ENCODE results near the gene FAM3A. TPM values are rescaled to one million over a fixed set of nuclear protein-coding genes. Genes with fewer than 3 reads are reported as not detected.
A peak's percentile ranks its signal among the peaks of the same experiment; 100 is the strongest.

The FAM3A gene
- total RNA-seq, 1 experiment from 2014 or later, result 60.3 TPM

- no peaks in the 10 kb centered on the region for H3K27me3 ChIP-seq (ENCODE audit: insufficient read depth, low read depth)
- no peaks in the 10 kb centered on the region for H3K9me2 ChIP-seq (ENCODE audit: insufficient read depth)
- H3K4me3 ChIP-seq, result no peak overlapping the region
- H3K4me2 ChIP-seq, result no peak overlapping the region
- DNase-seq, result peak; percentile 52 to 69
- H4K20me1 ChIP-seq (ENCODE audit: insufficient read depth), result peaks cover under 1% of the 10 kb centered on the region; the same call in 1 of the 2 replicates
- ChIA-PET CTCF (no interaction called here), POLR2A (ENCODE audit: unreplicated experiment) (interaction anchor here (0.6 kb wide), 1 partner anchor 12 kb away, joined by 4 read pairs; no protein-coding TSS in a partner anchor)
- intact Hi-C loops (cut with micrococcal nuclease; ENCODE audit: unreplicated experiment), result no loop called here
- H3K4me1 ChIP-seq (replicated peaks; ENCODE audit: insufficient read depth), result peaks cover 25% of the 10 kb centered on the region
- peaks cover 63% of the 10 kb centered on the region for H3F3A ChIP-seq (ENCODE audit: insufficient read depth, low read depth)
- H3K36me3 ChIP-seq (ENCODE audit: low read depth), result 0 out of 2 replicates have a peak, but pooled peaks cover 4% of the 10 kb centered on the region
- 0 out of 2 replicates have a peak, but pooled peaks cover 2% of the 10 kb centered on the region for H3K79me2 ChIP-seq (ENCODE audit: low read depth)
- no peaks in the 10 kb centered on the region for H3K9me3 ChIP-seq (ENCODE audit: insufficient read depth, low read depth)
- no peak for TF ChIP-seq CTCF (conservative IDR thresholded peaks at IDR 0.05)
- TF ChIP-seq EZH2 (IDR thresholded peaks at IDR 0.05; ENCODE audit: low read depth), result no peak
- peak overlapping the region; percentile 46 for H3K27ac ChIP-seq
- no TSS peak for BruUV-seq (replicated peaks)
- H2AFZ ChIP-seq, result no peak overlapping the region
Observed at GRCh38 chrX:154529206-154529612, 13.2 kb upstream of the FAM3A start.

- H4K20me1 ChIP-seq (ENCODE audit: insufficient read depth), result no peaks in the 10 kb centered on the region
- no TSS peak for BruUV-seq (replicated peaks)
- no peaks in the 10 kb centered on the region for H3K9me3 ChIP-seq (ENCODE audit: insufficient read depth, low read depth)
- peaks cover 25% of the 10 kb centered on the region for H3K4me1 ChIP-seq (replicated peaks; ENCODE audit: insufficient read depth)
- H3F3A ChIP-seq (ENCODE audit: insufficient read depth, low read depth), result peaks cover 43% of the 10 kb centered on the region
- H2AFZ ChIP-seq, result no peak overlapping the region
- H3K4me3 ChIP-seq, result no peak overlapping the region; the same call in 1 of the 2 replicates
- CTCF ChIA-PET, result interaction anchor here (0.7 kb wide), 1 partner anchor 153 kb away, joined by 3 read pairs; no protein-coding TSS in a partner anchor
- H3K36me3 ChIP-seq (ENCODE audit: low read depth), result no peaks in the 10 kb centered on the region
- intact Hi-C loops (cut with micrococcal nuclease; ENCODE audit: unreplicated experiment), result loop anchor here (2.0 kb wide), 1 partner anchor 48 kb away; the partner anchor contains the start of gene LAGE3
- POLR2A ChIA-PET (ENCODE audit: unreplicated experiment), result interaction anchor here (0.6 to 1.3 kb wide), 7 partner anchors 11 to 156 kb away, joined by 4 to 27 read pairs (median 6); partner anchors contain the start of genes FAM3A and SLC10A3
- DNase-seq, result peak; percentile 63 to 83
- TF ChIP-seq CTCF (conservative IDR thresholded peaks at IDR 0.05) (peak; percentile 61), EZH2 (IDR thresholded peaks at IDR 0.05; ENCODE audit: low read depth) (no peak)
- H3K27ac ChIP-seq, result peak overlapping the region; percentile 52
- no peaks in the 10 kb centered on the region for H3K9me2 ChIP-seq (ENCODE audit: insufficient read depth)
- H3K79me2 ChIP-seq (ENCODE audit: low read depth), result no peaks in the 10 kb centered on the region
- peak overlapping the region; percentile 68 for H3K4me2 ChIP-seq
- H3K27me3 ChIP-seq (ENCODE audit: insufficient read depth, low read depth), result no peaks in the 10 kb centered on the region
Observed at GRCh38 chrX:154526901-154527675, 11.1 kb upstream of the FAM3A start.

GRCh38 chrX:154525606-154526490, 9.8 kb upstream of the FAM3A start:
- TF ChIP-seq CTCF (conservative IDR thresholded peaks at IDR 0.05), result no peak
- TF ChIP-seq EZH2 (IDR thresholded peaks at IDR 0.05; ENCODE audit: low read depth), result no peak

More at GRCh38 chrX:154525606-154526490, 9.8 kb upstream of the FAM3A start:
- no TSS peak for BruUV-seq (replicated peaks)
- H3K9me3 ChIP-seq (ENCODE audit: insufficient read depth, low read depth), result no peaks in the 10 kb centered on the region
- peak in 1 of 2 experiments; percentile 62 for DNase-seq
- no peak overlapping the region for H3K27ac ChIP-seq
- H3K27me3 ChIP-seq (ENCODE audit: insufficient read depth, low read depth), result no peaks in the 10 kb centered on the region
- H3K4me2 ChIP-seq, result peak overlapping the region; percentile 65
- no peaks in the 10 kb centered on the region for H4K20me1 ChIP-seq (ENCODE audit: insufficient read depth)
- CTCF ChIA-PET, result interaction anchor here (0.6 kb wide), 1 partner anchor 155 kb away, joined by 20 read pairs; no protein-coding TSS in a partner anchor
- H3K4me1 ChIP-seq (replicated peaks; ENCODE audit: insufficient read depth), result peaks cover 25% of the 10 kb centered on the region
- H3K9me2 ChIP-seq (ENCODE audit: insufficient read depth), result no peaks in the 10 kb centered on the region
- H3K79me2 ChIP-seq (ENCODE audit: low read depth), result no peaks in the 10 kb centered on the region
- H3K4me3 ChIP-seq, result no peak overlapping the region
- POLR2A ChIA-PET (ENCODE audit: unreplicated experiment), result interaction anchor here (0.9 to 1.0 kb wide), 2 partner anchors 10 to 36 kb away, joined by 5 to 7 read pairs; partner anchors contain the start of genes FAM3A and SLC10A3
- no peak overlapping the region for H2AFZ ChIP-seq
- no peaks in the 10 kb centered on the region for H3K36me3 ChIP-seq (ENCODE audit: low read depth)
- intact Hi-C loops (cut with micrococcal nuclease; ENCODE audit: unreplicated experiment), result loop anchor here (2.0 kb wide), 1 partner anchor 47 kb away; the partner anchor contains the start of gene LAGE3
- peaks cover 39% of the 10 kb centered on the region for H3F3A ChIP-seq (ENCODE audit: insufficient read depth, low read depth)

Measured in PC-9 (cell line).